UCSD-AML1 (cell line): ENCODE data around the gene YDJC.
A peak's percentile ranks its signal among the peaks of the same experiment; 100 is the strongest.
"Not testable (repeated sequence)": the region's sequence is repeated elsewhere in the genome, so short reads cannot be mapped to it uniquely, and the experiment has no call there.

Experiments used
- DNase-seq: peaks from one replicate; lab custom pipeline; 2025; ENCODE audit not compliant: unreplicated experiment; lab: John Stamatoyannopoulos, UW

The YDJC gene

DNA sequence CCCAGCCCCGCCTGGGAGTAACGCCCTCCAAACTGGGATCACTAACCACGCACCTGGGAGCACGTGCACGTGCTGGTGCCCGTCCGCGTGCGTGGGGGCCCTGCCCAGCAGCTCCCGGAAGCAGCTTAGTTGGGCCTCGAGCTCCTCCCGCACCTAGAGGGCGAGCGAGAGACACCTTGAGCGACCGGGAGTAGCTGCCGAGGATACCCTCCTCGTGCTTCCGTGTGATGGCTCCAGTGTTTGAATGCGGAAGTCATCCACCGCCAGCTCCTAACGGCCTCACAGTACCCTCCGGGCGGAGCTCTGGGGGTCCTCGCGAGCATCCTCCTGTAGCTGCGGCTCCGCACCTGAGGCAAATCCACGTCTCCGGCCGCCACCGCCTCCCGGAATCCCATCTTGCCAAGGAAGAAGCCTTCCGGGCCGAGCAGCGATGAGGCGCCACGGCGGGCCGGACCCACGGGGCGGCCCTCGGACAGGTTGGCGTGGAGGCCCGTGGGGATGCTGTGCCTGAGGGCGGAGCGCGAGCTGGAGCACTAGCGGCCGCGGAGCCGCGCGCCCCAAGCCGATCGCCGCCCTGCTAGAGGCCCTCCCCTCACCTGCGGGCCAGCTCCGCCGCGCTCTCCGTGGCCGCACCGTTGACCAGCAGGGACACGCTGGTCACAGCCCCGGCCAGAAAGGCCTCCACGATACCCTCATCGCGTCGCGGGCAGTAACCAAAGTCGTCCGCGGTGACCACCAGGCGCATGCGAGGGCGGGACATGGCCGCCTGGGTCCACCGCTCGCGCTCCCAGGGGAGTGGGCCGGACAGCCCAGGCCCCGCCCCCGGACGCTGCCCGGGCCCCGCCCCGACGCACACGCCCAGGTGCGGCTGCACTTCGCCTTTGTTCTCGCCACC lies at the start of gene YDJC:
YDJC (minus strand) TSS at position 768 of the 895 bp plus-strand sequence; CDS start at position 760, 8 bp downstream.
- DNase-seq, result peak; percentile 95

GRCh38 chr22:21679383-21679782 lies 49.6 kb upstream of the YDJC start:
- no peak for DNase-seq

- DNase-seq, result not testable (repeated sequence)
Measured at GRCh38 chr22:21678842-21679241, 49.0 kb upstream of the YDJC start.

DNA sequence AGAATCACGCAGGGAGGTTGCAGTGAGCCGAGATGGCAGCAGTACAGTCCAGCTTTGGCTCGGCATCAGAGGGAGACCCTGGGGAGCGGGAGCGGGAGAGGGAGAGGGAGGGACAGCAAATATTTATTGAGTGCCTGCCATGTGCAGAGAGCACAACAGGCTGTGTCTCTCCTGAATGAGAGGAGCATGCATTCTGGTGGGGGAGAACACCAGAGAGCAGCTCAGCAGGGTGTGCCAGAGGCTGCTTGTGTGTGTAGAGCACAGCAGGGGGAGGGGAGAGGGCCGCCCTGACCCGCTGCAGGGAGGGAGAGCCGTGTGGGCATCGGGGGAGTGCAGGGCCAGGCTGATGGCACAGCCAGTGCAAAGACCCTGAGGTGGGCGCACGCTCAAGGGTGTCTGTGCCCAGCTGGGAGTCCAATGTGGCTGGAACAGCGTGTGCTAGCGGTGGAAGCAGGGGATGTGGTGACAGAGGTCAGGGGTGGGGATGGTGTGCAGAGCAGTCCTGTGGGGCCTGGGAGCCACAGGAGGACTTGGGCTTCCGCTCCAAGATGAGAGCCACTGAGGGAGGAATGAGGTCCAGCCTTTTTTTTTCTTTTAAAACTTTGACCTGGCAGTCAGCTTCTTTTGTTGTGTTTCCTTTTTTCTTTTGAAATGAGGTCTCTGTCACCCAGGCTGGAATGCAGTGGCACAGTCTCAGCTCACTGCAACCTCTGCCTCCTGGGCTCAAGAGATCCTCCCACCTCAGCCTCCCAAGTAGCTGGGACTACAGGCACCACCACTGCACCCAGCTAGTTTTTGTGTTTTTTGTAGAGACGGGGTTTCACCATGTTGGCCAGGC lies 48.0 kb upstream of the YDJC start:
- DNase-seq, result no peak

DNA sequence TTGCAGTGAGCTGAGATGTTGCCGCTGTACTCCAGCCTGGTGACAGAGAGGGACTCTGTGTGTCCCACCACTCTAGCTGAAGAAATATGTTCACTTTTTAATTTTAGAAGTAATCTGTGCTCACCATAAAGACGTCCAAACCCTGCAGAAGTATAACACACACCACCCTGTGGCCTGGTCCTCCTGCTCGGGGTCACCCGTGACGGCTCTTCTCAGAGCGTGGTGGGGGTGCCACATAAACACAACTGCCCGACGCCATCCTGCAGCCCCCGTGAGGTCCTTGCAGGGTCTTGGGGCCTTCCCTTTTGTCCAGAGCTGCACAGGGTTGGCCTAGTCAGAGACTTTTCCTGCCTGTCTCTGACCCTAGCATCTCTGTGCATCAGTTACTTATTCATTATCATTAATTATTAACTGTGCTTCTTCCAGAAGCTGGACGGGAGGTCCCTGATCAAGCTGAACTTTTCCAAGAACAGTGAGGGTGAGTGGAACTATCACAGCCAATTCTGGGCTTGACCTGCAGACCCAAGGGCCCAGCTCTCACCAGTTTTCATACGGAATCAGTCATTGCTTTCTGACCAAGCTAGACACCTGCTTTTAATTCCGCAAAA lies 44.9 kb upstream of the YDJC start:
- DNase-seq, result no peak

- DNase-seq, result no peak
Measured at GRCh38 chr22:21673534-21674321, 43.9 kb upstream of the YDJC start.

- no peak for DNase-seq
Measured at GRCh38 chr22:21672107-21672629, 42.3 kb upstream of the YDJC start.

- no peak for DNase-seq
Measured at GRCh38 chr22:21669026-21669425, 39.2 kb upstream of the YDJC start.

- no peak for DNase-seq
Measured at GRCh38 chr22:21666786-21667185, 37.0 kb upstream of the YDJC start.

- DNase-seq, result no peak
Measured at GRCh38 chr22:21665047-21665851, 35.4 kb upstream of the YDJC start.

DNA sequence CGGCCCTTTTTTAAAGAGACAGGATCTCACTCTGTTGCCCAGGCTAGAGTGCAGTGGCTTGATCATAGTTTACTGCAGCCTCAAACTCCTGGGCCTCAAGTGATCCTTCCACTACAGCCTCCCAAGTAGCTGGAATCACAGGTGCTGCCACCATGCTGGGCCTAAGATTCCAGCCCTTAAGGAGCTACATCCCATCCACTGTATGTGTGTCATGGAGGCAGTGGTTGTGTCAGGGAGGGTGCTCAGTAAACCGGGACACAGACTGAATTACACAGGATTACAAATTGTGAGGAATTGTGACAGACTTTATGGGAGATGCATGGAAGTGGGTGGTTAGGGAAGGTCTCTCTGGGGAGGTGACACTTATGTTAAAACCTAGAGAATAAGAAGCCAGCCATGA lies 33.9 kb upstream of the YDJC start:
- no peak for DNase-seq

- no peak for DNase-seq
Measured at GRCh38 chr22:21661991-21662390, 32.2 kb upstream of the YDJC start.

DNA sequence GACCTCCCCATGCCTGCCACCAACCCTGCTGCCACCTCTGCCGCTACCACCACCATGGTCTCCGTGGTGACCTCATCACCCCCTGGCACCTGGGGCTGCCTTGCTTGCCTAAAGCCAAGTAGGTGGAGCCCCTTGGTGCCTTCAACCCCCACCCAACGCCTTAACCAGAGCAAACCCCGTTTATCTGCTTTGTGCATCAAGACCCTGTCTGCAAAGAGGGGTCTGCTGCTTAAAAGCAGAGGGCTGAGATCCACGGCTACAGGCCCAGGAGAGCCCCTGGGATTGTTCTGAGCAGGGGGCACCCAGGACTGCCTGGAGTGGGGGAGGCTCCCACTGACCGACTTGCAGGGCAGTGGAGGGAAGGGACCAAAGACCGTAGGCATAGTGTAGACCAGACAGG lies 31.1 kb upstream of the YDJC start:
- DNase-seq, result no peak

GRCh38 chr22:21659864-21660525 lies 30.2 kb upstream of the YDJC start:
- DNase-seq, result no peak

DNA sequence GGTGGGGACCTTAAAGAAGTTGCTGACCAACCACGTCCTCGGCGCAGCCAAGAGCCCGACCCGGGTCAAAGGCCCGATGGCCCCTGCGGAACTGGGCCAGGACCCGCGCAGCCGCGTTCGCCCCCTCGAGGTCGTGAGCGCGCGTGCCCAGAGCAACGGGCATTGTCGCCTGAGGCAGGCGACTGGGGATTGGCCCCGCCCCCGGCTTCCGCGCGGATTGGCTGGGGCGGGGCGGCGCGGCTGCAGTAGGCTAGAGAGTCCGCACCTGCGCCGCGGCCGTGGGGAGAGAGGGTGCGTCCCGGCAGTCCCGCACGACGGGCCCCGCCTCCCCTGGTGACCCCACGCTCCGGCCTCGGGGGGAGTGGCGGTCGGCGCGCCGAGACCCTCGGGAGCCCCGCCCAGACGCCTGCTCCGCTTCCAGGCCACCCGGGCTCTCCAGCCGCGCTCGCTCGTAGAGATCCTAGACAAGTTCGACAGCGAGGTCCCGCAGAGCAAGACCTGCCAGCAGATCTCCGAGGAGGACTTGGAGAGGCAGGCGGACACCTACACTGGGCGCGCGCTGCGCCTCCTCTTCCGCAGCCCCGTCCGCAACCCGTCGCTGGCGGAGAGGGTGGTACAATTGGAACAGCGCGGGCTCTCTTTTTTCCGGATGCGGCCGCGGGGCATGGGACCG lies 27.7 kb upstream of the YDJC start:
- DNase-seq, result peak; percentile 88

- no peak for DNase-seq
Measured at GRCh38 chr22:21657020-21657359, 27.2 kb upstream of the YDJC start.

DNA sequence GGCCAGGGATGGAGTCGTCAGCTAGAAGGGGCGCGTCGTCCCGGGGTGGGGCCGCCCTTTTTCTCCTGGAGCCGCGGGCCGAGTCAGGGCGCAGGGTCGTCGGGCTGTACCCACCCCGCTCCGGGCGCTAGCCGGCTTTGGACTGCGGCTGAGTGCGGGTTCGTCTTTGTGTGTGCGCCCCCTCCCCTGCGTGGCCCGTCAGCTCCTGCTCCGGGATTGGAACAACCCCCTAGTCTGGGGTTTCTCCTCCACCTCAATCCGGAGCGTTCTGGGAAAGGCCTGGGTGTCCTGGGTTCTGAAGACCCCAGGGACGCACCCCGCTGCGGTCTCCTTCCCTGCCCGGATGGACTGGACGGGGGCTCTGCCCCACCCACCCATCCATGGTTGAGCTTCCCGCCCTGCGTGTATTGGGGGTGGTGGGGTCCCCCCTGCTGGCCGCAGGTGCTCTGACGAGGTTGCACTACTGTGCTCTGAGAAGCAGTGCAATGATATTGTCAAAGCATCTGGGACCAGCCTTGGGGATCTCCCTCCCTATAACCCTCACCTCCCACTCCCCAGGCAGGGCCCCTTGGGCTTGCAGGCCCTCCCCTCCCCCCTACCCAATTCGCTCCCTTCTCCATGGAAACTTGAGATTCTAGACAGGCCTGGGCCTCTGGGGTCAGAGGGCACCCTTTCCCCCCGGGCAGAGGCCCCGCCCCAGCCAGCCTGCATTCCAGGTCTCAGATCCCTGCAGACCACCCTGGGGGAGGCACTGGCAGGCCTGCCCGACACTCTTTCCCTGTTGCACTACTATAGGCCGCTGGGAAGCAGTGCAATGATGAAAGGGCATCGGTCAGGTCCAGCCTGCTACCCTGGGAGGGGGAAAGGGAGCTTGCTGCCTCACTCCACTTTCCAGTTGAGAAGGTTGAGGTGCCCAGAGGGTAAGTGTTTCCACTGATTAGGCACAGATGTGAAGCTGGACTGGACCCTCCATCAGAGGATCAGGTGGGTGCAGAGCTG lies 23.0 kb upstream of the YDJC start:
- no peak for DNase-seq
